GM18870 (cell line): ENCODE data around the gene NPIPA5.
"Not testable (repeated sequence)": the region's sequence is repeated elsewhere in the genome, so short reads cannot be mapped to it uniquely, and the experiment has no call there.

Experiments used
- ATAC-seq: cut with Tn5 transposase; IDR thresholded peaks from one replicate; pipeline ENCODE4 v1.9.1; 2021; ENCODE audit warnings: moderate library complexity; ENCODE audit not compliant: unreplicated experiment

NPIPA5 gene

GRCh38 chr16:15378194-15378593 is at the start of gene NPIPA5:
NPIPA5 (minus strand) TSS chr16:15378294; CDS start chr16:15378294, 0 bp downstream.
- not testable (repeated sequence) for ATAC-seq

- no peak for ATAC-seq
Observed at GRCh38 chr16:15427648-15428239, 49.6 kb upstream of the NPIPA5 start.

DNA sequence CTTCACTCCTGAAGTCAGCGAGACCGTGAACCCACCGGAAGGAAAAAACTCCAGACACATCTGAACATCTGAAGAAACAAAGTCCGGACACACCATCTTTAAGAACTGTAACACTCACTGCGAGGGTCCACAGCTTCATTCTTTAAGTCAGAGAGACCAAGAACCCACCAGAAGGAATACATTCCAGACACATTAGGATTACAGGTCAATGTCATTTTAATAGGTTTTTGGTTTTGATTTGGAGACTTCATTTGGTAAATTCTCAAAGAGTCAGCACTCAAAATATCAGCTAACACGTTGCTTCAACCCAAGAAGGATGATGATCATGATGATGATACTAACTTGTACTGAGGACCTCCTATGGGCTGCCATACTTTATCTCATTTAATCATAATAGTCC is 48.7 kb upstream of the NPIPA5 start:
- no peak for ATAC-seq

GRCh38 chr16:15425861-15426260 is 47.8 kb upstream of the NPIPA5 start:
- no peak for ATAC-seq

- ATAC-seq: no peak
Observed at GRCh38 chr16:15422222-15422621, 44.1 kb upstream of the NPIPA5 start.

DNA sequence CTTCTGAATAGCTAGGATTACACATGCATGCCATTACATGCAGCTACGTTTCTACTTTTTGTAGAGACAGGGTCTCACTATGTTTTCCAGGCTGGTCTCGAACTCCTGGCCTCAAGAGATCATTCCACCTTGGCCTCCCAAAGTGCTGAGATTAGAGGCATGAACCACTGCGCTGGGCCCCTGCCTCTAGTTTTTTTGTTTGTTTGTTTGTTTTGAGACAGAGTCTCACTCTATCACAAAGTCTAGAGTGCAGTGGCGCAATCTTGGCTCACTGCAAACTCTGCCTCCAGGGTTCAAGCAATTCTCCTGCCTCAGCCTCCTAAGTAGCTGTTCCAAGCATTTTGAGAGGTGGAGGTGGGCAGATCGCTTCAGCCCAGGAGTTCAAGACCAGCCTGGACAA is 43.6 kb upstream of the NPIPA5 start:
- not testable (repeated sequence) for ATAC-seq

- ATAC-seq: no peak
Observed at GRCh38 chr16:15418206-15418605, 40.1 kb upstream of the NPIPA5 start.

GRCh38 chr16:15417197-15417596 is 39.1 kb upstream of the NPIPA5 start:
- ATAC-seq: no peak

DNA sequence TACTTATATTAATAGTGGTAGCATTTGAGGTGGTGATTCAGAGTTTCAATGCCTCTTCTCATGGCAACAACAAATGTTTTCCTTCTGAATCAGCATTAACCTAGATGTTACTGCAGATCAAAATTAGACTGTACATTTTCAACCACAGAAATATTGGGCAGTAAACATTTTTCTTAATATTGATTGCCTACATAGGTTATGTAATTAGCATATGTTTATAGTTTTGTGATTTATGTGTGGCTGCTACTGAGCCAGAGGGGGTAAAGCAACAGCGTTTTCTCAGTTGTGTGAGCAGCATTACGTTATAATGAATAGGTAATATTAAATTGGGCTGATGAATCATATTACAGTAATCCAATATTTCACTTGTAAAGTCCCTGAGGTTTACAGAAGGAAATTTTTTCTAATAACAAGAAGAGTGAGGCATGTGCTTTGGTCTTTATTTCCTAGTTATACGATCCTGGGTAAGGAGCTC is 37.5 kb upstream of the NPIPA5 start:
- no peak for ATAC-seq

DNA sequence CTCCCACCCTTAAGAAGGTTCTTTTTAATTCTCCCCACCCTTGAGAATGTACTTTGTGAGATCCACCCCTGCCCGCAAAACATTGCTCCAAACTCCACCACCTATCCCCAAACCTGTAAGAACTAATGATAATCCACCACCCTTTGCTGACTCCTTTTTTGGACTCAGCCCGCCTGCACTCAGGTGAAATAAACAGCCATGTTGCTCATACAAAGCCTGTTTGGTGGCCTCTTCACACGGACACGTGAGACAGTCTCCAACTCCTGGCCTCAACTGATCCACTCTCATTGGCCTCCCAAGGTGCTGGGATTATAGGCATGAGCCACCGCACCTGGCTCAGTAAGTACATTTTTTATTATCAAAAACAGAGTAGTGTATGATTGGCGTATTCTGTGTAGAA is 31.4 kb upstream of the NPIPA5 start:
- ATAC-seq: not testable (repeated sequence)

DNA sequence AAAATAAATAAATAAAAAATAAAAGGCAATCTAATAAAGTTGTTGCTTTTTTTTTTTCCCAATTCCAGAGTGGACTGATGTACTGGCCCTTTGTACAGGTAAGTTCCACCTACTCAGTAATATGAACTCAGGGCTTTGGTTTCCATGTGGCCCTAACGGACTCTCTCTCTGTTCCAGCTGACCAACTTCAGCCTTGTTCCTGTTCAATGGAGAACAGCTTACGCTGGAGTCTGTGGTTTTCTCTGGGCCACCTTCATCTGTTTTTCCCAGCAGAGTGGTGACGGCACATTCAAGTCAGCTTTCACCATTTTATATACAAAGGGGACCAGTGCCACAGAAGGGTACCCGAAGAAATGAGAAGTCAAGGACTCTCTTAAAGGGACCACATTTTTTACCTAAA is 29.7 kb upstream of the NPIPA5 start:
- not testable (repeated sequence) for ATAC-seq

DNA sequence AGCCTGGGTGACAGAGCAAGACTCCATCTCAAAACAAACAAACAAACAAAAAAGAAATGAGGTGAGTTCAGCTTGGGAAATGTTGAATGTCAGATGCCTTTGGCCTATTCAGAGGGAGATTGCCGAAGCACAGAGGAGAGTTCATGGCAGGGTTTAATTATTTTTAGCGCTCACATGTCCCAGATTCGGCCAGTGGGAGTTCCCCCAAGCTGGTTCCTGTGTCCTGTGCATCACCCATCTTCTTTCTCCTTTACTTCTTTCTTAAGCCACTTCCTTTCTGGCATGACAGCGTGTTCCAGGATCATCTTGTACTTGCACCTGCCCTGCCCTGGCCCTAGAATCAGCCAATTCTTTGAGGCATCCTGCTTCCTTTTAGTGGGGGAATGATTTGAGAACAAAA is 26.7 kb upstream of the NPIPA5 start:
- ATAC-seq: no peak

- not testable (repeated sequence) for ATAC-seq
Observed at GRCh38 chr16:15404091-15404490, 26.0 kb upstream of the NPIPA5 start.

DNA sequence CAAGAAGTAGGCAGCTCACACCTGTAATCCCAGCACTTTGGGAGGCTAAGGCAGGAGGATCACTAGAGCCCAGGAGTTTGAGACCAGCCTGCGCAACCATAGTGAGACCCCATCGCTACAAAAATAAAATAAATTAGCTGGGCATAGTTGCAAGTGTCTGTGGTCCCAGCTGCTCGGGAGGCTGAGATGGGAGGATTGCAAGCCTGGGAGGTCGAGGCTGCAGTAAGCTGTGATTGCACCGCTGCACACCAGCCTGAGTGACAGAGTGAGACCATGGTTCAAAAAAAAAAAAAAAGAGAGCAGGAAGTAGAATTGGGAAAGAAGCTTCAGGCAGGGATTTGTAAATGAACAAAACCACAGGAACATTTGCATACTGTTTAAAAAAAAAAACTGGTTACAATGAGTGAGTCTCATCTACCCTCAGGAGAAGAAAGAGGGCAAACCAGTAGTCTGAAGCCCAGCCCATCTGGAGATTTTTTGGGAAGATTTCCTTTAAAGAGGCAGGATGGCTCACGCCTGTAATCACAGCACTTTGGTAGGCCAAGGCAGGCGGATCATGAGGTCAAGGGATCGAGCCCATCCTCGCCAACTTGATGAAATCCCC is 25.4 kb upstream of the NPIPA5 start:
- ATAC-seq: no peak

DNA sequence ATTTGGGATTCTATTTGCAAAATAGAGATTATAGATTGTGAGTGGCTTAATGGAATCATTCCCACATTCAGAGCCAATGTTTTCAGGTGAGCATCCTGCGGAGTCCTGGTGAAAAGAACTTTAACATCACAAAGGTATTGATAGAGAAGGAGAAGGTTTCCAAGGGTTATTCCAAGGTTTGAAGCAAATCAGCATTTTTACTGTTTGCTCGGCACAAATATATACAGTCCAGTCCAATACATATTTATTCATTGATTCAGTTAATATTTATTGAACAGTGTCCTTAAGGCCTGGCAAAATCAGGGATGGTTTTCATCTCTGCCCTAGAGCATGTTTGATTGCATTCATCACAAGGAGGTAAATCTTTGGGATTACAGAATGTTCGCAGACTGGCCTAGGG is 23.9 kb upstream of the NPIPA5 start:
- no peak for ATAC-seq

DNA sequence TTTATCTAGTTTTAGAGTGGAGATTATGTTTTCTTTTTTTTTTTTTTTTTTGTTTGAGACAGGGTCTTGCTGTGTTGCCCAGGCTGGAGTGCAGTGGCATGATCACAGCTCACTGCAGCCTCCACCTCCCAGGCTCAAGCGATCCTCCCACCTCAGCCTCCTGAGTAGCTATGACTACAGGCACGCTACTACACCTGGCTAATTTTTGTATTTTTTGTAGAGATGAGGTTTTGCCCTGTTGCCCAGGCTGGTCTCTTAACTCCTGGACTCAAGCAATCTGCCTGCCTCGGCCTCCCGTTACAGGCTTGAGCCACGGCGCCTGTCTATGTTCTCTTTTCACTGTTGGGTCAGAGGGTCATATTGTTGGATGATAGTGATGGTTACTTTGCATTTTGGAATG is 22.2 kb upstream of the NPIPA5 start:
- not testable (repeated sequence) for ATAC-seq

DNA sequence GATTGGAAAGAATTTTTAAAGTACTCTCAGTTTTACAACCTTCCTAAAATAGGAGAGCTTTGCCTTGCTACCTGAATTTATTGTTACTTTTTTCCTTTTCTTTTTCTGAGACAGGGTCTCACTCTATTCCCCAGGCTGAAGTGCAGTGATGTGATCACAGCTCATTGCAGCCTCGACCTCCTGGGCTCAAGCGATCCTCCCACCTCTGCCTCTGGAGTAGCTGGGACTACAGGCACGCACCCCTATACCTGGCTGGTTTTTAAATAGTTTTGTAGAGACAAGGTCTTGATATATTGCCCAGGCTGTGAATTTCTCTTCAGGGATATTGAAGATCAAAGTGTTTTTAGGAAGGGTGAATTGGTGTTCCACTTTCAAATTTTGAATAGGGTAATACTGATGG is 21.2 kb upstream of the NPIPA5 start:
- ATAC-seq: no peak

- ATAC-seq: no peak
Observed at GRCh38 chr16:15398618-15399316, 20.7 kb upstream of the NPIPA5 start.

GRCh38 chr16:15396948-15397594 is 19.0 kb upstream of the NPIPA5 start:
- no peak for ATAC-seq

- ATAC-seq: not testable (repeated sequence)
Observed at GRCh38 chr16:15396509-15396829, 18.4 kb upstream of the NPIPA5 start.

GRCh38 chr16:15395631-15396508 is 17.8 kb upstream of the NPIPA5 start, which contains the start of gene MPV17L:
MPV17L (plus strand) TSS chr16:15395754; CDS start chr16:15395898, 144 bp downstream.
- not testable (repeated sequence) for ATAC-seq
